Measurements from ENCODE around the gene IGBP1.

The IGBP1 gene

GRCh38 chrX:70168238-70169188, 35.3 kb downstream of the IGBP1 start:
- no peak for TF ChIP-seq CTCF (IDR thresholded peaks at IDR 0.05; ENCODE audit: borderline replicate concordance, insufficient read depth, low read depth, low read length)
- H3K4me3 ChIP-seq (ENCODE audit: low read depth, low read length): no peak overlapping the region

GRCh38 chrX:70169281-70169680, 36.0 kb downstream of the IGBP1 start:
- no peak overlapping the region for H3K4me3 ChIP-seq (ENCODE audit: low read depth, low read length)
- TF ChIP-seq CTCF (IDR thresholded peaks at IDR 0.05; ENCODE audit: borderline replicate concordance, insufficient read depth, low read depth, low read length): no peak

- H3K4me3 ChIP-seq (ENCODE audit: low read depth, low read length): no peak overlapping the region
These were observed 38.4 kb downstream of the IGBP1 start for GRCh38 chrX:70171624-70172023.

GRCh38 chrX:70172221-70172620, 39.0 kb downstream of the IGBP1 start:
- no peak for TF ChIP-seq CTCF (IDR thresholded peaks at IDR 0.05; ENCODE audit: borderline replicate concordance, insufficient read depth, low read depth, low read length)
- H3K4me3 ChIP-seq (ENCODE audit: low read depth, low read length): no peak overlapping the region

More at GRCh38 chrX:70171624-70172023, 38.4 kb downstream of the IGBP1 start:
- no peak for TF ChIP-seq CTCF (IDR thresholded peaks at IDR 0.05; ENCODE audit: borderline replicate concordance, insufficient read depth, low read depth, low read length)

- no peak for TF ChIP-seq CTCF (IDR thresholded peaks at IDR 0.05; ENCODE audit: borderline replicate concordance, insufficient read depth, low read depth, low read length)
- no peak overlapping the region for H3K4me3 ChIP-seq (ENCODE audit: low read depth, low read length)
These were observed 39.7 kb downstream of the IGBP1 start for GRCh38 chrX:70172964-70173363.

- no peak overlapping the region for H3K4me3 ChIP-seq (ENCODE audit: low read depth, low read length)
- TF ChIP-seq CTCF (IDR thresholded peaks at IDR 0.05; ENCODE audit: borderline replicate concordance, insufficient read depth, low read depth, low read length): no peak
These were observed 41.5 kb downstream of the IGBP1 start for GRCh38 chrX:70174754-70175153.

- TF ChIP-seq CTCF (IDR thresholded peaks at IDR 0.05; ENCODE audit: borderline replicate concordance, insufficient read depth, low read depth, low read length): no peak
- H3K4me3 ChIP-seq (ENCODE audit: low read depth, low read length): no peak overlapping the region
These were observed 42.1 kb downstream of the IGBP1 start for GRCh38 chrX:70175338-70175737.

Measured in GM12875 (cell line).